ENCODE measurements around the gene GID8. TPM values are rescaled to one million over a fixed set of nuclear protein-coding genes. Genes with fewer than 3 reads are reported as not detected.

The GID8 gene
- total RNA-seq, 2 experiments from 2014 or later = 39.6 to 46.1 TPM

DNA sequence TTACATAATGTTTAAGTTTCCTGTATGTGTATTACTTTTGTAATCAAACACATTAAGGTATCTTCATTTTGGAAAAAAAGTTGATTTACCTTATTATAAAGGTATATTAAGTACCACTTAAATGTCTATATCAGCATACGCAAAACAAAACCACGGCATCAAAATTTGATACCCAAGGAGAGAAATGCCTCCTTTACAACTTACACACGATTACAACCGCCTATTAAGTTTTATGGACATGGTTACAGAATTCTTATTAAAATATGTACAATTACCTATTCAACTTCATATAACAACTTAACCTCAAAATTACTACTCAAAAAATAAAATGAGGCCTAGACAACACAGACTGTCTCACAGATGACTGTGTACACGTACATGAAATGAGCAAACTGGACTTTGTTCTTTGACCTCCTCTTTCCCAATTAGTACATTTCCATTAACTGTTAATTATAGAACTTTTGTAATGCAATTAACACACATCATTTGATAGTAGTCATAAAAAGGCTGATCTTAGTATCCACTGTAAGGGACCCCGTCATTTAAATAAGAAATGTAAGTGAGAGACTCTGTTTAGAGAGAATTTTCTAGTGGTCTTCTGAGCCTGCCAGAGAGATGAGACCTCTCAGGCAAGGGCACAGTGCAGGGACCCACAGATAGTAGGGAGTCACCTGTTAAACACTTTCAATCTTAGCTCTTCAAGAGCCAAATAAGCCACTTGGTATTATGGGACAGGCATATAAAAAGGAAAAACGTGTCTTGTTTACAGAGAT, 14.1 kb upstream of the GID8 start:
- no peaks in the 10 kb centered on the region for H3K9me3 Mint-ChIP-seq
- Histone ChIP-seq H3K4me3 (ENCODE audit: low read length) (peak overlapping the region; percentile 99), H3K27ac (ENCODE audit: low read depth in 1 of 2, low read length in 2 of 2) (peak overlapping the region; percentile 86 to 89), H3K36me3 (ENCODE audit: insufficient read depth, low read length) (no peaks in the 10 kb centered on the region), H3K9me3 (ENCODE audit: control insufficient read depth in 1 of 2, insufficient read depth in 1 of 2, low read length in 2 of 2) (no peaks in the 10 kb centered on the region), H3K27me3 (ENCODE audit: control insufficient read depth in 1 of 2, insufficient read depth in 2 of 2, low read length in 2 of 2) (no peaks in the 10 kb centered on the region), H3K4me1 (ENCODE audit: insufficient read depth, low read length) (peaks cover 82% of the 10 kb centered on the region)
- no peak for DNase-seq
- peaks cover 88% of the 10 kb centered on the region for H3K4me1 Mint-ChIP-seq (ENCODE audit: low read depth)
- peaks cover 16% of the 10 kb centered on the region for H3K36me3 Mint-ChIP-seq (ENCODE audit: low read depth)
- ChIA-PET CTCF (interaction anchor here (1.3 to 1.9 kb wide), 2 partner anchors 7 to 21 kb away, joined by 3 to 5 read pairs; no protein-coding TSS in a partner anchor), POLR2A (interaction anchor here (3.1 kb wide), 1 partner anchor 30 kb away, joined by 11 read pairs; no protein-coding TSS in a partner anchor)
- no peak for TF ChIP-seq CTCF (IDR thresholded peaks at IDR 0.05)
- intact Hi-C loops (cut with DNase I, micrococcal nuclease) = loop anchor here in 1 of 2 experiments (2.0 kb wide), 1 partner anchor 23 kb away; no protein-coding TSS in a partner anchor
- H3K4me3 Mint-ChIP-seq = peak overlapping the region; percentile 90
- ATAC-seq (ENCODE audit: poor library complexity) = no peak
- H3K27ac Mint-ChIP-seq = peak overlapping the region; percentile 89
- H3K27me3 Mint-ChIP-seq = no peaks in the 10 kb centered on the region

- Mint-ChIP-seq H3K4me1 (ENCODE audit: low read depth) (peaks cover 86% of the 10 kb centered on the region), H3K36me3 (ENCODE audit: low read depth) (peaks cover 18% of the 10 kb centered on the region), H3K27me3 (no peaks in the 10 kb centered on the region), H3K27ac (peak overlapping the region; percentile 89), H3K9me3 (no peaks in the 10 kb centered on the region), H3K4me3 (peak overlapping the region; percentile 90)
- Histone ChIP-seq H3K9me3 (ENCODE audit: control insufficient read depth in 1 of 2, insufficient read depth in 1 of 2, low read length in 2 of 2) (no peaks in the 10 kb centered on the region), H3K27ac (ENCODE audit: low read depth in 1 of 2, low read length in 2 of 2) (peak overlapping the region; percentile 86 to 89), H3K4me1 (ENCODE audit: insufficient read depth, low read length) (peaks cover 78% of the 10 kb centered on the region), H3K4me3 (ENCODE audit: low read length) (peak overlapping the region; percentile 99), H3K36me3 (ENCODE audit: insufficient read depth, low read length) (no peaks in the 10 kb centered on the region), H3K27me3 (ENCODE audit: control insufficient read depth in 1 of 2, insufficient read depth in 2 of 2, low read length in 2 of 2) (no peaks in the 10 kb centered on the region)
- POLR2A ChIA-PET = interaction anchor here (1.1 to 3.1 kb wide), 3 partner anchors 10 to 29 kb away, joined by 3 to 11 read pairs (median 4); no protein-coding TSS in a partner anchor
- no peak for TF ChIP-seq CTCF (IDR thresholded peaks at IDR 0.05)
- ATAC-seq (ENCODE audit: poor library complexity) (no peak), DNase-seq (peak in 6 of 14 experiments; percentile 30 to 74 (median 37))
- CTCF ChIA-PET = interaction anchor here (1.3 to 4.2 kb wide), 4 partner anchors 8 to 24 kb away, joined by 3 to 17 read pairs (median 6); no protein-coding TSS in a partner anchor
- intact Hi-C loops (cut with DNase I, micrococcal nuclease) = loop anchor here in 1 of 2 experiments (2.0 to 5.0 kb wide), 2 partner anchors 24 to 117 kb away; no protein-coding TSS in a partner anchor
Observed at GRCh38 chr20:62924442-62925075, 13.4 kb upstream of the GID8 start.

GRCh38 chr20:62925076-62925419, 12.9 kb upstream of the GID8 start:
- Histone ChIP-seq H3K36me3 (ENCODE audit: insufficient read depth, low read length) (no peaks in the 10 kb centered on the region), H3K27me3 (ENCODE audit: control insufficient read depth in 1 of 2, insufficient read depth in 2 of 2, low read length in 2 of 2) (no peaks in the 10 kb centered on the region), H3K27ac (ENCODE audit: low read depth in 1 of 2, low read length in 2 of 2) (peak overlapping the region; percentile 86 to 89), H3K4me3 (ENCODE audit: low read length) (peak overlapping the region; percentile 99), H3K9me3 (ENCODE audit: control insufficient read depth in 1 of 2, insufficient read depth in 1 of 2, low read length in 2 of 2) (no peaks in the 10 kb centered on the region), H3K4me1 (ENCODE audit: insufficient read depth, low read length) (peaks cover 78% of the 10 kb centered on the region)
- no peaks in the 10 kb centered on the region for H3K27me3 Mint-ChIP-seq
- H3K4me3 Mint-ChIP-seq = peak overlapping the region; percentile 90
- no peak for TF ChIP-seq CTCF (IDR thresholded peaks at IDR 0.05)
- peak overlapping the region; percentile 89 for H3K27ac Mint-ChIP-seq
- intact Hi-C loops (cut with DNase I, micrococcal nuclease) = loop anchor here in 1 of 2 experiments (2.0 to 5.0 kb wide), 2 partner anchors 24 to 118 kb away; no protein-coding TSS in a partner anchor
- H3K36me3 Mint-ChIP-seq (ENCODE audit: low read depth) = peaks cover 18% of the 10 kb centered on the region
- ChIA-PET CTCF (interaction anchor here (1.2 to 4.2 kb wide), 4 partner anchors 9 to 24 kb away, joined by 5 to 17 read pairs (median 6); no protein-coding TSS in a partner anchor), POLR2A (interaction anchor here (1.1 to 4.2 kb wide), 4 partner anchors 7 to 29 kb away, joined by 3 to 28 read pairs (median 8); no protein-coding TSS in a partner anchor)
- no peaks in the 10 kb centered on the region for H3K9me3 Mint-ChIP-seq
- DNase-seq (no peak), ATAC-seq (ENCODE audit: poor library complexity) (no peak)
- H3K4me1 Mint-ChIP-seq (ENCODE audit: low read depth) = peaks cover 86% of the 10 kb centered on the region

All from CD4-positive, alpha-beta T cell (primary cell).